HepG2 (cell line): ENCODE measurements around the gene DAPK1. TPM values are rescaled to one million over a fixed set of nuclear protein-coding genes. Genes with fewer than 3 reads are reported as not detected.

Experiments
- ATAC-seq: fragments of 200-7000 bp; cut with Tn5 transposase; 3 replicates; pipeline ENCODE4 v1.9.1; 2020; ENCODE audit warnings: mild to moderate bottlenecking, moderate library complexity
- BruUV-seq: library from RNA; stranded (reverse); fragments of 400-500 nt; replicated peaks from 2 replicates; lab custom pipeline; 2021; lab: Mats Ljungman, UMichigan
- CTCF ChIA-PET: fragments of 300-600 bp; formaldehyde crosslinking; extraction: SDS; loops from one replicate; lab custom pipeline; 2021; ENCODE audit warnings: low total read pairs, inconsistent platforms, low intra/inter-chr PET ratio; lab: Yijun Ruan, JAX
- POLR2A ChIA-PET: fragments of 350-600 bp; sonication (Branson Sonifier 250); formaldehyde crosslinking; loops from one replicate; lab custom pipeline; 2020; ENCODE audit warnings: antibody characterized with exemption, inconsistent platforms; lab: Yijun Ruan, JAX
- DNase-seq: peaks from one replicate; pipeline ENCODE4 v3.0.0-alpha.2; 2015; ENCODE audit warnings: low spot score
- FAIRE-seq: peaks from 3 replicates; lab custom pipeline; 2011; peaks lifted over from hg19 to GRCh38; lab: Jason Lieb, UNC
- H2AFZ ChIP-seq: one replicate; pipeline ENCODE4 v1.6.1; 2011; ENCODE audit warnings: low read length, inconsistent platforms
- H3K27ac ChIP-seq: fragments of 300-600 bp; 3 replicates; pipeline ENCODE4 v1.8.0; 2011; ENCODE audit warnings: mixed run types, mild to moderate bottlenecking, mixed read lengths, low read length, inconsistent platforms; ENCODE audit not compliant: insufficient read depth; ENCODE audit errors: extremely low read length
- H3K27me3 ChIP-seq, 2 experiments: fragments of 200-600 bp in 1 of 2; 2 replicates in 1 of 2; 3 replicates in 1 of 2; pipeline versions ENCODE4 v1.6.0 to v1.8.0; 2011; ENCODE audit warnings: low read length in 2 of 2, mild to moderate bottlenecking in 2 of 2, moderate library complexity in 2 of 2, inconsistent platforms in 1 of 2; ENCODE audit not compliant: insufficient read depth in 2 of 2, control insufficient read depth in 1 of 2
- H3K36me3 ChIP-seq, 2 experiments: fragments of 200-600 bp in 1 of 2; replicated peaks in 1 of 2; 2 replicates in 1 of 2; 3 replicates in 1 of 2; pipeline versions ENCODE4 v1.5.1 to v1.8.0; 2011; ENCODE audit warnings: low read length in 2 of 2, inconsistent platforms in 1 of 2; ENCODE audit not compliant: insufficient read depth in 2 of 2, control insufficient read depth in 1 of 2
- H3K4me1 ChIP-seq: 2 replicates; pipeline ENCODE4 v1.5.1; 2012; ENCODE audit warnings: low read length, inconsistent platforms; ENCODE audit not compliant: insufficient read depth
- H3K4me2 ChIP-seq: 2 replicates; pipeline ENCODE4 v1.6.0; 2011; ENCODE audit warnings: low read depth, low read length, inconsistent platforms
- H3K4me3 ChIP-seq, 3 experiments: fragments of 200-600 bp in 1 of 3; sonication (generic), shearing (Covaris generic) in 1 of 3; replicated peaks in 1 of 3; 2 replicates each; pipeline ENCODE4 v1.5.1; 2011 to 2016; ENCODE audit warnings: low read length in 3 of 3, inconsistent platforms in 2 of 3, low read depth in 2 of 3, mild to moderate bottlenecking in 2 of 3, control low read depth in 1 of 3, mixed read lengths in 1 of 3; ENCODE audit not compliant: insufficient read depth in 1 of 3
- H3K79me2 ChIP-seq: one replicate; pipeline ENCODE4 v1.6.1; 2011; ENCODE audit warnings: low read length, inconsistent platforms; ENCODE audit not compliant: insufficient read depth
- H3K9ac ChIP-seq: 2 replicates; pipeline ENCODE4 v1.6.0; 2011; ENCODE audit warnings: mild to moderate bottlenecking, low read depth, low read length, inconsistent platforms; ENCODE audit not compliant: insufficient read depth
- H3K9me3 ChIP-seq: 2 replicates; pipeline ENCODE4 v1.5.1; 2012; ENCODE audit warnings: mild to moderate bottlenecking, low read length
- H4K20me1 ChIP-seq: 2 replicates; pipeline ENCODE4 v1.6.0; 2011; ENCODE audit warnings: inconsistent platforms, mild to moderate bottlenecking, low read length, moderate library complexity; ENCODE audit not compliant: insufficient read depth
- ATF2 ChIP-seq: sonication (generic); formaldehyde crosslinking; IDR thresholded peaks from 2 replicates; pipeline ENCODE4 v1.4.0; 2020; ENCODE audit warnings: missing genetic modification reagents
- ATM ChIP-seq: fragments of 450-650 bp; IDR thresholded peaks from 2 replicates; pipeline ENCODE4 v1.7.1; 2017; ENCODE audit warnings: mild to moderate bottlenecking, borderline replicate concordance
- GPBP1L1 ChIP-seq: sonication (generic); formaldehyde crosslinking; IDR thresholded peaks from 2 replicates; pipeline ENCODE4 v1.5.0; 2020; ENCODE audit warnings: mild to moderate bottlenecking, missing genetic modification reagents
- KDM4B ChIP-seq: sonication (generic); formaldehyde crosslinking; IDR thresholded peaks from 2 replicates; pipeline ENCODE4 v1.4.0; 2020; ENCODE audit warnings: missing genetic modification reagents
- KLF13 ChIP-seq: sonication (generic); formaldehyde crosslinking; IDR thresholded peaks from 2 replicates; pipeline ENCODE4 v1.4.0; 2020; ENCODE audit warnings: mild to moderate bottlenecking, missing genetic modification reagents
- MAFF ChIP-seq: IDR thresholded peaks from 2 replicates; pipeline ENCODE4 v1.6.1; 2011; ENCODE audit warnings: low read depth, low read length, improper control_type of control experiment
- MYPOP ChIP-seq: sonication (generic); formaldehyde crosslinking; IDR thresholded peaks from 2 replicates; pipeline ENCODE4 v1.8.1; 2023; ENCODE audit warnings: mild to moderate bottlenecking, moderate library complexity, missing genetic modification reagents
- SALL2 ChIP-seq: sonication (generic); formaldehyde crosslinking; IDR thresholded peaks from 2 replicates; pipeline ENCODE4 v1.8.1; 2023; ENCODE audit warnings: mild to moderate bottlenecking, missing genetic modification reagents, inconsistent platforms
- SRSF1 ChIP-seq: fragments of 200-400 bp; formaldehyde crosslinking; optimal IDR thresholded peaks from 2 replicates; pipeline ENCODE3; 2017; ENCODE audit warnings: mild to moderate bottlenecking, low read depth, low read length, moderate library complexity
- ZBTB34 ChIP-seq: sonication (generic); formaldehyde crosslinking; IDR thresholded peaks from 2 replicates; pipeline ENCODE4 v1.8.0; 2022; ENCODE audit warnings: mild to moderate bottlenecking, missing genetic modification reagents
- ZKSCAN5 ChIP-seq: sonication (generic); formaldehyde crosslinking; IDR thresholded peaks from 2 replicates; pipeline ENCODE4 v1.5.1; 2020; ENCODE audit warnings: mild to moderate bottlenecking, missing genetic modification reagents
- ZNF503 ChIP-seq: sonication (generic); formaldehyde crosslinking; IDR thresholded peaks from 2 replicates; pipeline ENCODE4 v1.4.0; 2020; ENCODE audit warnings: missing genetic modification reagents
- ZNF770 ChIP-seq: sonication (generic); formaldehyde crosslinking; IDR thresholded peaks from 2 replicates; pipeline ENCODE4 v1.5.0; 2020; ENCODE audit warnings: mild to moderate bottlenecking, missing genetic modification reagents
- ZNF780A ChIP-seq: sonication (generic); formaldehyde crosslinking; IDR thresholded peaks from 2 replicates; pipeline ENCODE4 v1.8.0; 2022; ENCODE audit warnings: mild to moderate bottlenecking, missing genetic modification reagents, moderate library complexity
- WGBS: methylation state at CpG from one replicate; pipeline ENCODE4 v1.1.6; 2017; ENCODE audit warnings: low lambda C conversion rate; 5-methylcytosine and 5-hydroxymethylcytosine counted together
- in situ Hi-C: cut with HindIII; loops from 2 replicates; pipeline ENCODE4 v1.10.0; 2017; ENCODE audit warnings: low pct_unique_long_range_greater_than_20kb; ENCODE audit not compliant: extremely low pct_ligation_motif_present
- intact Hi-C: fragments of 100-400 bp; cut with micrococcal nuclease; formaldehyde crosslinking; loops from one replicate; pipeline ENCODE4 v1.10.0; 2022; ENCODE audit not compliant: unreplicated experiment
- polyA plus RNA-seq, 8 experiments: library from polyadenylated mRNA; depleted of rRNA in 3 of 8; stranded (reverse) in 7 of 8; unstranded in 1 of 8; fragments of >200 nt; fragmentation: Illumina TruSeq in 4 of 8; extraction: Trizol in 4 of 8; gene quantifications; 2 replicates each; pipeline versions ENCODE4 v1.2.1 to v1.2.3, GENCODE V29; 2011 to 2016; ENCODE audit warnings: low read depth in 4 of 8, missing spikeins in 1 of 8, mixed read lengths in 1 of 8; ENCODE audit not compliant: insufficient read depth in 1 of 8
- total RNA-seq, 5 experiments: library from RNA; depleted of rRNA; stranded (reverse); fragments of >200 nt; fragmentation: Illumina TruSeq; extraction: Trizol; gene quantifications; 2 replicates each; pipeline ENCODE4 v1.2.3, GENCODE V29; 2016; ENCODE audit warnings: low read depth in 1 of 5

DAPK1 gene
- total and polyA plus RNA-seq, 2 of the 13 experiments (the other 11 are each of a cell fraction or from before 2014, with no cell fraction given), result 35.7 to 35.9 TPM

- no peak for ATAC-seq
- Histone ChIP-seq H4K20me1 (0 out of 2 replicates have a peak, but pooled peaks cover 2% of the 10 kb centered on the region), H3K36me3 (peaks cover 15 to 16% of the 10 kb centered on the region in 2 experiments; a peak in 3 of 5 replicates), H3K9ac (no peak overlapping the region), H3K4me3 (no peak overlapping the region), H3K27ac (no peak overlapping the region), H3K27me3 (no peaks in the 10 kb centered on the region), H3K4me2 (no peak overlapping the region), H3K9me3 (no peaks in the 10 kb centered on the region), H3K79me2 (no peaks in the 10 kb centered on the region), H3K4me1 (peaks cover 16% of the 10 kb centered on the region), H2AFZ (no peak overlapping the region)
- intact Hi-C loops (no loop called here), in situ Hi-C loops (no loop called here)
- ChIA-PET POLR2A (no interaction called here), CTCF (no interaction called here)
- BruUV-seq, result no TSS peak
- no peak for DNase-seq
- 95% methylated on average over 3 of the region's 3 CpGs for WGBS
- FAIRE-seq, result no peak
- TF ChIP-seq ATF2 (CRISPR knock-in tag), result no peak
- TF ChIP-seq GPBP1L1, result no peak
- TF ChIP-seq MAFF, result no peak
- TF ChIP-seq ZNF503 (CRISPR knock-in tag), result no peak
- no peak for TF ChIP-seq KLF13 (CRISPR knock-in tag)
- no peak for TF ChIP-seq ZKSCAN5
- TF ChIP-seq SRSF1, result no peak
- no peak for TF ChIP-seq KDM4B (CRISPR knock-in tag)
- no peak for TF ChIP-seq ZNF770 (CRISPR knock-in tag)
- TF ChIP-seq ZBTB34, result no peak
- TF ChIP-seq ATM, result no peak
- no peak for TF ChIP-seq ZNF780A (CRISPR knock-in tag)
- no peak for TF ChIP-seq SALL2
- TF ChIP-seq MYPOP, result no peak
Measured at GRCh38 chr9:87630846-87631245, 133.2 kb downstream of the DAPK1 start.
